H1 (cell line): Measurements from ENCODE around the gene TOMM40. TPM values are rescaled to one million over a fixed set of nuclear protein-coding genes. Genes with fewer than 3 reads are reported as not detected.

Experiments
- CTCF ChIA-PET: fragments of 300-600 bp; sonication (Branson Sonifier 250); formaldehyde crosslinking; loops from one replicate; lab custom pipeline; 2021; ENCODE audit not compliant: partially characterized antibody; lab: Charles Lee
- POLR2A ChIA-PET: fragments of 300-600 bp; sonication (Branson Sonifier 250); formaldehyde crosslinking; loops from one replicate; lab custom pipeline; 2021; ENCODE audit warnings: inconsistent platforms; ENCODE audit not compliant: partially characterized antibody; lab: Charles Lee
- DNase-seq, 2 experiments: peaks; one replicate each; pipeline versions ENCODE4 v3.0.0 to v3.0.0-alpha.2; 2010 to 2022; ENCODE audit warnings: low spot score in 2 of 2, low read depth in 1 of 2, mixed read lengths in 1 of 2
- FAIRE-seq: peaks from 2 replicates; lab custom pipeline; 2011; peaks lifted over from hg19 to GRCh38; lab: Jason Lieb, UNC
- H2AFZ ChIP-seq: 2 replicates; pipeline ENCODE4 v1.8.1; 2012; ENCODE audit warnings: low read length, inconsistent platforms
- H2AK5ac ChIP-seq: 2 replicates; pipeline ENCODE4 v1.6.1; 2013; ENCODE audit warnings: low read depth, low read length
- H2BK120ac ChIP-seq: replicated peaks from 2 replicates; pipeline ENCODE3; 2013; ENCODE audit warnings: low read depth, low read length, inconsistent platforms
- H2BK12ac ChIP-seq: 2 replicates; pipeline ENCODE4 v1.6.1; 2013; ENCODE audit warnings: low read depth, low read length
- H2BK15ac ChIP-seq: 2 replicates; pipeline ENCODE4 v1.6.1; 2013; ENCODE audit warnings: low read length
- H2BK20ac ChIP-seq: 2 replicates; pipeline ENCODE4 v1.6.1; 2013; ENCODE audit warnings: low read length
- H2BK5ac ChIP-seq: 2 replicates; pipeline ENCODE4 v1.6.1; 2013; ENCODE audit warnings: low read depth, low read length
- H3K14ac ChIP-seq: 2 replicates; pipeline ENCODE4 v1.6.1; 2013; ENCODE audit warnings: inconsistent platforms; ENCODE audit not compliant: insufficient read length
- H3K18ac ChIP-seq: 2 replicates; pipeline ENCODE4 v1.6.1; 2013; ENCODE audit warnings: low read length; ENCODE audit errors: extremely low read depth
- H3K23ac ChIP-seq: 2 replicates; pipeline ENCODE4 v1.6.1; 2013; ENCODE audit warnings: inconsistent platforms; ENCODE audit not compliant: insufficient read length
- H3K23me2 ChIP-seq: 2 replicates; pipeline ENCODE4 v1.6.1; 2013; ENCODE audit warnings: low read depth, low read length
- H3K27ac ChIP-seq: 2 replicates; pipeline ENCODE4 v1.6.1; 2011; ENCODE audit warnings: low read depth, low read length, inconsistent platforms
- H3K27me3 ChIP-seq, 4 experiments: replicated peaks in 1 of 4; 1 replicate in 1 of 4; 2 replicates in 3 of 4; pipeline versions ENCODE4 v1.6.1 to v1.8.1; 2011 to 2013; ENCODE audit warnings: low read length in 3 of 4, mild to moderate bottlenecking in 3 of 4, inconsistent platforms in 2 of 4, mixed read lengths in 2 of 4, moderate library complexity in 1 of 4; ENCODE audit not compliant: control insufficient read depth in 3 of 4, insufficient read depth in 3 of 4; ENCODE audit errors: extremely low read depth in 1 of 4
- H3K36me3 ChIP-seq, 4 experiments: 2 replicates each; pipeline versions ENCODE4 v1.6.1 to v1.8.1; 2011 to 2013; ENCODE audit warnings: mild to moderate bottlenecking in 4 of 4, low read length in 3 of 4, moderate library complexity in 2 of 4, control low read depth in 1 of 4, inconsistent platforms in 1 of 4; ENCODE audit not compliant: insufficient read depth in 4 of 4, control insufficient read depth in 2 of 4
- H3K4ac ChIP-seq: replicated peaks from 2 replicates; pipeline ENCODE3; 2013; ENCODE audit warnings: low read length, low read depth, mixed read lengths, inconsistent platforms; ENCODE audit not compliant: insufficient read length
- H3K4me1 ChIP-seq, 4 experiments: replicated peaks in 1 of 4; 1 replicate in 1 of 4; 2 replicates in 3 of 4; pipeline versions ENCODE4 v1.6.1 to v1.8.1; 2011 to 2013; ENCODE audit warnings: low read length in 3 of 4, inconsistent platforms in 2 of 4, mixed read lengths in 1 of 4; ENCODE audit not compliant: insufficient read depth in 4 of 4, control insufficient read depth in 3 of 4
- H3K4me2 ChIP-seq, 2 experiments: 2 replicates each; pipeline versions ENCODE4 v1.6.1 to v1.8.1; 2011 to 2013; ENCODE audit warnings: low read depth in 2 of 2, low read length in 2 of 2, control low read depth in 1 of 2, inconsistent platforms in 1 of 2, mild to moderate bottlenecking in 1 of 2; ENCODE audit not compliant: insufficient read depth in 1 of 2
- H3K4me3 ChIP-seq, 4 experiments: fragments of 200-600, 300-600 bp in 1 of 4; sonication (generic), shearing (Covaris generic), sonication (Bioruptor Twin) in 1 of 4; 2 replicates each; pipeline versions ENCODE4 v1.5.1 to v1.8.1; 2011 to 2016; ENCODE audit warnings: low read length in 4 of 4, low read depth in 3 of 4, control low read depth in 2 of 4, inconsistent platforms in 2 of 4, mild to moderate bottlenecking in 2 of 4, mixed read lengths in 1 of 4, moderate library complexity in 1 of 4; ENCODE audit not compliant: insufficient read depth in 2 of 4; ENCODE audit errors: extremely low read depth in 1 of 4
- H3K56ac ChIP-seq: replicated peaks from 2 replicates; pipeline ENCODE3; 2013; ENCODE audit warnings: low read depth, mild to moderate bottlenecking, mixed read lengths, low read length, inconsistent platforms; ENCODE audit not compliant: insufficient read length
- H3K79me1 ChIP-seq: 2 replicates; pipeline ENCODE4 v1.6.1; 2013; ENCODE audit warnings: low read depth, low read length, control low read depth
- H3K79me2 ChIP-seq, 2 experiments: 2 replicates each; pipeline versions ENCODE4 v1.6.1 to v1.8.1; 2012 to 2013; ENCODE audit warnings: low read length in 2 of 2, mild to moderate bottlenecking in 2 of 2, inconsistent platforms in 1 of 2; ENCODE audit not compliant: insufficient read depth in 2 of 2, control insufficient read depth in 1 of 2
- H3K9ac ChIP-seq, 4 experiments: replicated peaks in 1 of 4; 1 replicate in 1 of 4; 2 replicates in 3 of 4; pipeline versions ENCODE4 v1.6.1 to v1.8.1; 2011 to 2013; ENCODE audit warnings: low read depth in 3 of 4, low read length in 3 of 4, control low read depth in 2 of 4, mild to moderate bottlenecking in 2 of 4, moderate library complexity in 2 of 4, inconsistent platforms in 1 of 4; ENCODE audit errors: extremely low read depth in 1 of 4
- H3K9me3 ChIP-seq, 2 experiments: 2 replicates each; pipeline versions ENCODE4 v1.6.1 to v1.8.1; 2012 to 2013; ENCODE audit warnings: mild to moderate bottlenecking in 2 of 2, moderate library complexity in 2 of 2, control low read depth in 1 of 2, inconsistent platforms in 1 of 2, low read depth in 1 of 2, low read length in 1 of 2, mixed read lengths in 1 of 2; ENCODE audit not compliant: insufficient read depth in 2 of 2
- H4K20me1 ChIP-seq, 2 experiments: replicated peaks in 1 of 2; 2 replicates each; pipeline versions ENCODE3 to v1.8.1; 2011 to 2013; ENCODE audit warnings: inconsistent platforms in 2 of 2, low read length in 2 of 2, mild to moderate bottlenecking in 1 of 2; ENCODE audit not compliant: insufficient read depth in 2 of 2, control insufficient read depth in 1 of 2
- H4K5ac ChIP-seq: 2 replicates; pipeline ENCODE4 v1.6.1; 2013; ENCODE audit warnings: low read length, low read depth, mixed read lengths, inconsistent platforms; ENCODE audit not compliant: insufficient read length
- H4K8ac ChIP-seq: 2 replicates; pipeline ENCODE4 v1.8.0; 2013; ENCODE audit warnings: mild to moderate bottlenecking, moderate library complexity, low read length, inconsistent platforms; ENCODE audit not compliant: insufficient read depth; ENCODE audit errors: extremely low read depth
- H4K91ac ChIP-seq: replicated peaks from 2 replicates; pipeline ENCODE3; 2013; ENCODE audit warnings: low read length, mixed read lengths, inconsistent platforms; ENCODE audit not compliant: insufficient read length
- CBX5 ChIP-seq: fragments of 300-800, 300-1000 bp; sonication (generic); IDR thresholded peaks from 2 replicates; pipeline ENCODE4 v1.7.1; 2016; ENCODE audit warnings: antibody characterized with exemption, low read length, low read depth
- GTF2F1 ChIP-seq: IDR thresholded peaks from 2 replicates; pipeline ENCODE4 v1.6.1; 2012; ENCODE audit warnings: low read depth, low read length, improper control_type of control experiment, borderline replicate concordance
- JUN ChIP-seq: IDR thresholded peaks from 2 replicates; pipeline ENCODE4 v1.6.1; 2011; ENCODE audit warnings: low read depth, mild to moderate bottlenecking, improper control_type of control experiment, low read length
- POLR2A ChIP-seq, 2 experiments: IDR thresholded peaks; 1 replicate in 1 of 2; 2 replicates in 1 of 2; pipeline ENCODE4 v1.6.1; 2011; ENCODE audit warnings: low read depth in 2 of 2, low read length in 2 of 2, mild to moderate bottlenecking in 2 of 2; ENCODE audit errors: control extremely low read depth in 1 of 2
- POLR2AphosphoS5 ChIP-seq: IDR thresholded peaks from 2 replicates; pipeline ENCODE4 v1.6.1; 2011; ENCODE audit warnings: low read depth, low read length
- SP1 ChIP-seq: IDR thresholded peaks from 2 replicates; pipeline ENCODE4 v1.6.1; 2011; ENCODE audit warnings: low read depth, low read length
- SRF ChIP-seq: IDR thresholded peaks from 2 replicates; pipeline ENCODE4 v1.6.1; 2011; ENCODE audit warnings: mild to moderate bottlenecking, low read depth, low read length, moderate library complexity
- TCF12 ChIP-seq: IDR thresholded peaks from 2 replicates; pipeline ENCODE4 v1.6.1; 2011; ENCODE audit warnings: low read depth, mild to moderate bottlenecking, low read length
- WGBS, 2 experiments: shearing (Covaris generic) in 1 of 2; methylation state at CpG; one replicate each; pipeline versions ENCODE4 v1.1.6 to v1.1.7; 2013 to 2015; ENCODE audit warnings: low lambda C conversion rate in 2 of 2, mixed read lengths in 2 of 2, inconsistent platforms in 1 of 2, low coverage in 1 of 2, missing lambda C conversion rate in 1 of 2; ENCODE audit not compliant: insufficient replicate concordance in 2 of 2, insufficient coverage in 1 of 2, insufficient read length in 1 of 2; ENCODE audit errors: extremely low coverage in 1 of 2, missing lambda C conversion rate in 1 of 2; 5-methylcytosine and 5-hydroxymethylcytosine counted together
- polyA plus RNA-seq, 7 experiments: library from polyadenylated mRNA; depleted of rRNA in 3 of 7; stranded (reverse) in 5 of 7; unstranded in 2 of 7; fragments of >200 nt in 5 of 7; fragments of 200-250 nt in 2 of 7; gene quantifications; 1 replicate in 5 of 7; 2 replicates in 1 of 7; 4 replicates in 1 of 7; pipeline versions ENCODE4 v1.2.1 to v1.2.3, GENCODE V29; 2011 to 2013; ENCODE audit warnings: missing spikeins in 2 of 7, mixed read lengths in 2 of 7
- total RNA-seq: library from RNA; stranded (reverse); fragmentation: NEBNext Ultra II Directional; extraction: Animal tissue kit (Norgen Biotek cat#: 25700); gene quantifications from 2 replicates; pipeline ENCODE4 v1.2.1, GENCODE V29; 2021

The TOMM40 gene
- total and polyA plus RNA-seq, 2 of the 8 experiments (the other 6 are each of a cell fraction or from before 2014, with no cell fraction given) = 154 to 179 TPM

DNA sequence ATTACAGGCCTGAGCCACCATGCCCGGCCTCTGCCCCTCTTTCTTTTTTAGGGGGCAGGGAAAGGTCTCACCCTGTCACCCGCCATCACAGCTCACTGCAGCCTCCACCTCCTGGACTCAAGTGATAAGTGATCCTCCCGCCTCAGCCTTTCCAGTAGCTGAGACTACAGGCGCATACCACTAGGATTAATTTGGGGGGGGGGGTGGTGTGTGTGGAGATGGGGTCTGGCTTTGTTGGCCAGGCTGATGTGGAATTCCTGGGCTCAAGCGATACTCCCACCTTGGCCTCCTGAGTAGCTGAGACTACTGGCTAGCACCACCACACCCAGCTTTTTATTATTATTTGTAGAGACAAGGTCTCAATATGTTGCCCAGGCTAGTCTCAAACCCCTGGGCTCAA, 18.7 kb downstream of the TOMM40 start:
- Histone ChIP-seq H2BK5ac (no peak overlapping the region), H3K79me2 (peaks cover 0 to 11% of the 10 kb centered on the region in 2 experiments; a peak in 1 of 4 replicates), H2AK5ac (no peak overlapping the region), H3K9ac (no peak overlapping the region), H2BK15ac (no peak overlapping the region), H3K27me3 (no peaks in the 10 kb centered on the region), H3K18ac (no peak overlapping the region), H3K56ac (no peak overlapping the region), H2BK120ac (no peak overlapping the region), H2BK12ac (no peak overlapping the region), H3K14ac (no peak overlapping the region), H4K8ac (no peak overlapping the region), H2AFZ (no peak overlapping the region), H3K79me1 (no peaks in the 10 kb centered on the region; the same call in 1 of the 2 replicates), H3K4ac (no peak overlapping the region), H3K4me2 (no peak overlapping the region), H4K5ac (no peak overlapping the region), H3K36me3 (peaks cover 9 to 27% (median 19%) of the 10 kb centered on the region in 4 experiments; a peak in 7 of 8 replicates), H3K23ac (no peak overlapping the region), H3K4me1 (peaks cover 4 to 19% (median 8%) of the 10 kb centered on the region in 4 experiments), H3K9me3 (no peaks in the 10 kb centered on the region), H3K23me2 (peaks cover 3% of the 10 kb centered on the region; the same call in 1 of the 2 replicates), H4K20me1 (peaks cover 0 to 13% of the 10 kb centered on the region in 2 experiments), H4K91ac (no peak overlapping the region), H2BK20ac (no peak overlapping the region), H3K27ac (no peak overlapping the region), H3K4me3 (no peak overlapping the region)
- WGBS, 2 experiments = 82% methylated on average over 4 of the region's 5 CpGs; no CpG with 5 or more reads in 1 of the 2 experiments
- TF ChIP-seq POLR2A (IDR thresholded peaks at IDR 0.05; ENCODE audit: control extremely low read depth in 1 of 2, low read depth in 2 of 2, low read length in 2 of 2) (peak in 1 of 2 experiments; percentile 45; a peak in 1 of 3 replicates), POLR2AphosphoS5 (peak; percentile 26; the same call in 1 of the 2 replicates), JUN (no peak), SRF (no peak), GTF2F1 (no peak), TCF12 (no peak), CBX5 (no peak), SP1 (no peak)
- ChIA-PET CTCF (interaction anchor here (0.7 to 15.2 kb wide), 7 partner anchors 8 to 221 kb away, joined by 3 to 201 read pairs (median 4); partner anchors contain the start of gene CLPTM1), POLR2A (interaction anchor here (0.6 to 12.3 kb wide), 9 partner anchors 8 to 261 kb away, joined by 3 to 247 read pairs (median 7); partner anchors contain the start of genes CLPTM1 and TOMM40)
- DNase-seq = no peak
- no peak for FAIRE-seq
